Liver (tissue), 9 donors: ENCODE measurements around the gene MEGF10. TPM values are rescaled to one million over a fixed set of nuclear protein-coding genes. Genes with fewer than 3 reads are reported as not detected.

Experiments
- DNase-seq: peaks from one replicate; pipeline ENCODE4 v3.0.0-alpha.2; 2017; ENCODE audit warnings: low spot score
- H3K27ac ChIP-seq, 2 donors: one replicate each; pipeline ENCODE4 v1.7.0; 2013; ENCODE audit warnings: inconsistent platforms in 2 of 2, low read length in 2 of 2, control low read depth in 1 of 2, low read depth in 1 of 2, mild to moderate bottlenecking in 1 of 2
- H3K27me3 ChIP-seq, 4 donors: one replicate each; pipeline versions ENCODE4 v1.6.1 to v1.7.0; 2013; ENCODE audit warnings: low read length in 3 of 4, inconsistent platforms in 1 of 4, mild to moderate bottlenecking in 1 of 4, moderate library complexity in 1 of 4; ENCODE audit not compliant: control insufficient read depth in 4 of 4, insufficient read depth in 4 of 4
- H3K36me3 ChIP-seq, 4 donors: one replicate each; pipeline versions ENCODE4 v1.6.1 to v1.7.0; 2013; ENCODE audit warnings: low read length in 3 of 4, mild to moderate bottlenecking in 3 of 4, low read depth in 1 of 4, moderate library complexity in 1 of 4; ENCODE audit not compliant: control insufficient read depth in 4 of 4, insufficient read depth in 3 of 4
- H3K4me1 ChIP-seq, 4 donors: one replicate each; pipeline versions ENCODE4 v1.6.1 to v1.7.0; 2013; ENCODE audit warnings: low read length in 3 of 4, mild to moderate bottlenecking in 3 of 4, moderate library complexity in 1 of 4; ENCODE audit not compliant: control insufficient read depth in 4 of 4, insufficient read depth in 4 of 4
- H3K4me3 ChIP-seq, 3 donors: one replicate each; pipeline versions ENCODE4 v1.6.1 to v1.7.0; 2013; ENCODE audit warnings: low read length in 3 of 3, control low read depth in 1 of 3, low read depth in 1 of 3, mild to moderate bottlenecking in 1 of 3
- H3K9ac ChIP-seq, 2 donors: one replicate each; pipeline ENCODE4 v1.7.0; 2013; ENCODE audit warnings: low read length in 2 of 2, mild to moderate bottlenecking in 2 of 2, moderate library complexity in 2 of 2, control low read depth in 1 of 2, low read depth in 1 of 2
- H3K9me3 ChIP-seq, 4 donors: one replicate each; pipeline versions ENCODE4 v1.6.1 to v1.7.0; 2013; ENCODE audit warnings: low read length in 3 of 4; ENCODE audit not compliant: control insufficient read depth in 4 of 4
- ATF3 ChIP-seq: IDR thresholded peaks from 2 replicates; pipeline ENCODE4 v1.6.1; 2016; ENCODE audit warnings: antibody characterized with exemption
- EGR1 ChIP-seq, 2 donors: IDR thresholded peaks; 2 replicates each; pipeline ENCODE4 v1.6.1; 2016 to 2018; ENCODE audit warnings: antibody characterized with exemption in 2 of 2, low read depth in 2 of 2
- FOXA1 ChIP-seq: IDR thresholded peaks from 2 replicates; pipeline ENCODE4 v1.6.1; 2016; ENCODE audit warnings: antibody characterized with exemption
- FOXA2 ChIP-seq: IDR thresholded peaks from 2 replicates; pipeline ENCODE4 v1.6.1; 2016; ENCODE audit warnings: antibody characterized with exemption
- GABPA ChIP-seq, 2 donors: IDR thresholded peaks in 1 of 2; conservative IDR thresholded peaks in 1 of 2; 2 replicates each; pipeline ENCODE4 v1.6.1; 2016; ENCODE audit warnings: antibody characterized with exemption in 2 of 2, mild to moderate bottlenecking in 1 of 2, moderate library complexity in 1 of 2
- HNF4A ChIP-seq, 2 donors: conservative IDR thresholded peaks; 2 replicates each; pipeline ENCODE4 v1.6.1; 2016; ENCODE audit warnings: antibody characterized with exemption in 2 of 2, mild to moderate bottlenecking in 2 of 2
- HNF4G ChIP-seq: IDR thresholded peaks from 2 replicates; pipeline ENCODE4 v1.6.1; 2016; ENCODE audit warnings: antibody characterized with exemption
- JUND ChIP-seq, 2 donors: IDR thresholded peaks; 2 replicates each; pipeline ENCODE4 v1.6.1; 2016; ENCODE audit warnings: antibody characterized with exemption in 2 of 2
- MAX ChIP-seq: IDR thresholded peaks from 2 replicates; pipeline ENCODE4 v1.6.1; 2016; ENCODE audit warnings: antibody characterized with exemption
- NR2F2 ChIP-seq: IDR thresholded peaks from 2 replicates; pipeline ENCODE4 v1.6.1; 2016; ENCODE audit warnings: antibody characterized with exemption
- RAD21 ChIP-seq, 2 donors: IDR thresholded peaks; 2 replicates each; pipeline ENCODE4 v1.6.1; 2016; ENCODE audit warnings: antibody characterized with exemption in 2 of 2, mild to moderate bottlenecking in 2 of 2
- REST ChIP-seq: IDR thresholded peaks from 2 replicates; pipeline ENCODE4 v1.6.1; 2016; ENCODE audit warnings: antibody characterized with exemption, mild to moderate bottlenecking
- RXRA ChIP-seq, 2 donors: IDR thresholded peaks; 2 replicates each; pipeline ENCODE4 v1.6.1; 2017 to 2018; ENCODE audit warnings: antibody characterized with exemption in 2 of 2, mild to moderate bottlenecking in 1 of 2
- SP1 ChIP-seq: IDR thresholded peaks from 2 replicates; pipeline ENCODE4 v1.6.1; 2018; ENCODE audit warnings: antibody characterized with exemption, mild to moderate bottlenecking
- YY1 ChIP-seq: IDR thresholded peaks from 2 replicates; pipeline ENCODE4 v1.6.1; 2016; ENCODE audit warnings: antibody characterized with exemption, mild to moderate bottlenecking
- ZBTB33 ChIP-seq: IDR thresholded peaks from 2 replicates; pipeline ENCODE4 v1.6.1; 2016; ENCODE audit warnings: antibody characterized with exemption
- WGBS: extraction: QIAGEN DNeasy Blood & Tissue Kit; methylation state at CpG from one replicate; pipeline ENCODE4 v1.1.7; 2013; 5-methylcytosine and 5-hydroxymethylcytosine counted together
- polyA plus RNA-seq, 2 donors: library from polyadenylated mRNA; stranded (reverse) in 1 of 2; unstranded in 1 of 2; fragments of 200-250 nt in 1 of 2; fragments of >200 nt in 1 of 2; fragmentation: Nextera tagmentation in 1 of 2; extraction: Ambion mirVana in 1 of 2; gene quantifications; one replicate each; pipeline versions ENCODE4 v1.2.1 to v1.2.3, GENCODE V29; 2013 to 2015
- total RNA-seq, 2 donors: library from RNA; depleted of rRNA; stranded (reverse); fragments of >200 nt; gene quantifications; one replicate each; pipeline ENCODE4 v1.2.3, GENCODE V29; 2014
- donor health status: healthy.
- donor health status: healthy.
- donor health status: healthy.
- donor health status: healthy.
- donor health status: healthy.

The MEGF10 gene
- total and polyA plus RNA-seq, 4 donors = 0.05 to 1.0 (median 0.33) TPM; not detected in 1

- peaks cover 0 to 2% (median 0%) of the 10 kb centered on the region in 4 donors for H3K4me1 ChIP-seq
- 79% methylated on average over 2 of the region's 2 CpGs for WGBS
- no peak overlapping the region for H3K27ac ChIP-seq
These were observed 67.7 kb downstream of the MEGF10 start for GRCh38 chr5:127358284-127358683.

GRCh38 chr5:127358740-127359139 is 68.1 kb downstream of the MEGF10 start:
- H3K9ac ChIP-seq = no peak overlapping the region
- no peaks in the 10 kb centered on the region for H3K27me3 ChIP-seq
- peaks cover 0 to 2% (median 0%) of the 10 kb centered on the region in 4 donors for H3K4me1 ChIP-seq
- H3K4me3 ChIP-seq = no peak overlapping the region
- 95% methylated on average over 1 of the region's 1 CpG for WGBS
- no peaks in the 10 kb centered on the region for H3K36me3 ChIP-seq
- no peak overlapping the region for H3K27ac ChIP-seq
- no peak for TF ChIP-seq ZBTB33
- no peak for TF ChIP-seq JUND (IDR thresholded peaks at IDR 0.05)
- no peak for TF ChIP-seq RAD21 (IDR thresholded peaks at IDR 0.05)
- TF ChIP-seq MAX = no peak
- TF ChIP-seq FOXA1 = no peak
- TF ChIP-seq ATF3 = no peak
- TF ChIP-seq NR2F2 = no peak
- TF ChIP-seq REST = no peak
- no peak for TF ChIP-seq EGR1 (IDR thresholded peaks at IDR 0.05; ENCODE audit: low read depth in 2 of 2)
- no peak for TF ChIP-seq YY1
- TF ChIP-seq FOXA2 = no peak
- no peak for TF ChIP-seq SP1
- TF ChIP-seq HNF4A (conservative IDR thresholded peaks at IDR 0.05) = no peak
- TF ChIP-seq RXRA (IDR thresholded peaks at IDR 0.05) = no peak
- DNase-seq = no peak
- H3K9me3 ChIP-seq = no peaks in the 10 kb centered on the region

More at GRCh38 chr5:127358284-127358683, 67.7 kb downstream of the MEGF10 start:
- H3K9me3 ChIP-seq = no peaks in the 10 kb centered on the region
- no peak overlapping the region for H3K9ac ChIP-seq
- DNase-seq = no peak
- no peak for TF ChIP-seq RAD21 (IDR thresholded peaks at IDR 0.05)
- TF ChIP-seq MAX = no peak
- TF ChIP-seq GABPA (IDR thresholded peaks at IDR 0.05 in 1 of 2, conservative IDR thresholded peaks at IDR 0.05 in 1 of 2) = no peak
- TF ChIP-seq EGR1 (IDR thresholded peaks at IDR 0.05; ENCODE audit: low read depth in 2 of 2) = no peak
- no peak for TF ChIP-seq FOXA1
- TF ChIP-seq HNF4G = no peak
- no peak for TF ChIP-seq SP1
- no peak for TF ChIP-seq JUND (IDR thresholded peaks at IDR 0.05)
- no peaks in the 10 kb centered on the region for H3K27me3 ChIP-seq
- no peaks in the 10 kb centered on the region for H3K36me3 ChIP-seq
- no peak overlapping the region for H3K4me3 ChIP-seq
